Mesodermal cell (in vitro differentiated cells): ENCODE results near the gene NEDD4L.
"Not testable (repeated sequence)": the region's sequence is repeated elsewhere in the genome, so short reads cannot be mapped to it uniquely, and the experiment has no call there.

ENCODE experiments used
- H3K27ac ChIP-seq: 2 replicates; pipeline ENCODE4 v1.7.0; 2013; ENCODE audit warnings: mild to moderate bottlenecking, low read depth, low read length, moderate library complexity; ENCODE audit not compliant: severe bottlenecking
- H3K36me3 ChIP-seq: 2 replicates; pipeline ENCODE4 v1.7.1; 2013; ENCODE audit warnings: mild to moderate bottlenecking, low read length, moderate library complexity; ENCODE audit not compliant: control insufficient read depth, insufficient read depth
- H3K4me1 ChIP-seq: one replicate; pipeline ENCODE4 v1.7.1; 2013; ENCODE audit warnings: mild to moderate bottlenecking, low read length; ENCODE audit not compliant: insufficient read depth, control insufficient read depth, poor library complexity, severe bottlenecking
- H3K4me3 ChIP-seq: 2 replicates; pipeline ENCODE4 v1.7.0; 2013; ENCODE audit warnings: low read length, control low read depth, mild to moderate bottlenecking; ENCODE audit not compliant: insufficient read depth, poor library complexity, severe bottlenecking; ENCODE audit errors: extremely low read depth
- H3K9me3 ChIP-seq: 2 replicates; pipeline ENCODE4 v1.7.1; 2013; ENCODE audit warnings: mild to moderate bottlenecking, low read length, moderate library complexity; ENCODE audit not compliant: control insufficient read depth
- WGBS, 2 experiments: methylation state at CpG; one replicate each; pipeline ENCODE4 v1.1.5; 2013; ENCODE audit warnings: missing lambda C conversion rate in 2 of 2; ENCODE audit not compliant: insufficient coverage in 2 of 2; 5-methylcytosine and 5-hydroxymethylcytosine counted together

Gene NEDD4L

DNA sequence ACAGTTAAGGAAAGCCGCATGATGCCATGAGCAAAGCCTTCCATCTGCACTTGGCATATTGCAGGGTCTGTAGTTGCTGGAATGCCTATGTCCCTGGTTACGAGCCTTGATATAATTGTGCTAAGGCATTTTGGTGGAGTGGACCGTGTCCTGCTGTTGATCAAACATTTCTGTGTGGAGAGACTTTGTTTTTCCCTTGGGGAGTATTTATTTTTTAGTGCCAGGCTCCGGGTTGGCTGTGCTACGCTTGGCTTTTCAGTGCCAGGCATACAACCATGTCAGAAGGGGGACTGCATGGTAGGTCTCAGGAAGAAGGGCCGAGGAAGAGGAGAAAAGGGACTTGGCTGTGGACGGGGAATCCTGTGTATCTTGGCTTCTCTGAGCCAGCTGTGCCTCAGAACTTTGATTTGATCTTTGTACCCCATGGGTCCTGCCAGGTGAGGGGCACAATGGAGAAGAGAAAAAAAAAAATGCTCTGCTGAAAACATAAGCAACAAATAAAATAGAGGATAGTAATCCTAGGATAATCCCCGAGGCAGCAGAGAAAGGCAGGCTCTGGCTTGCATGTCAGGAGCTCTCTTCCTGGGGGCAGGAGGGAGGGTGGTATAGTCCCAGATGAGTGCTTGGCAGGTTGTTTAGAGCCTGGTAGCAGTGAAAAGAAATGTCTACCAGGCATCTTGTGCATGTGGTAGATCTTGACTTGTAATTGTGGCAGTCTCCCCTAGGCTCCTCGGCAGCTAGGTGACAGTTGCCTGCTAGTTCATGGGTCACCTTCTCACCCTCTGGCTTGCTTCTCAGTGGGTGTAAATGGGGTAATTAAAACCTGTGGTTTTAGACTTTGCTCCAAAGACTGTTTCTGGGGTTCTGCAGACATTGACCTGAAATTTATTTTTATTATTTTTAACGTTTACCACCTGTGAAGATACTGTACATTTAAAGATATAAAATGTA lies 233.0 kb downstream of the NEDD4L start:
- 90 to 93% methylated on average over 7 to 8 of the region's 10 CpGs for WGBS, 2 experiments
- no peaks in the 10 kb centered on the region for H3K36me3 ChIP-seq

DNA sequence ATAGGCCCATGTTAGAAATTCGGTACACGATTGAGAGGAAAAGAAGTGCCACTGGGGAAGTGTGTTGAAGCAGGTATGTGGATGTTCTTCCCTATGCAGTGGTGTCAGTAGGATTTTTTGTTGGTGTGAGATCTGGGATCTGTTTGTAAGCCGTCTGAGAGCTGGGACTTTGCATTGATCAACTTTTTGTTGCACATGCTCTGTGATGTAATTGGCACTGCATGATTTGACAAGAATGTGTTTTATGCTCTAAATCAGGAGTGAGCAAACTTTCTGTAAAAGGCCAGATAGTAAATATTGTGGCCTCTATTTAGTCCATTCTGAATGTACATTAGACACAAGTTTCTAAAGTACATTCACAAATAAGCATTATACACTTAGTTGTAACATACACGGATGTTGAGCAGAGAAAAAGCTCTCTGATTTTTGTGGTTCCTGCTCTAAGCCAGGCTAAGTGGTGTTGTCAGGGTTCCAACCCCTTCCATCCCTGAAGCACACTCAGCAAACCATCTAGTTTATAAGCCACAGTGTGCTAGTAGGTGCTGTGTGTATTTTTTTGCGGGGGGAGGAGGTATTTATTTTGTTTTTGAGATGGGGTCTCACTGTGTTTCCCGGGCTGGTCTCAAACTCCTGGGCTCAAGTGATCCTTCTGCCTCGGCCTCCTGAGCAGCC lies 235.6 kb downstream of the NEDD4L start:
- no peak overlapping the region for H3K4me3 ChIP-seq
- no peaks in the 10 kb centered on the region for H3K9me3 ChIP-seq
- H3K4me1 ChIP-seq = no peaks in the 10 kb centered on the region
- H3K27ac ChIP-seq = no peak overlapping the region
- H3K36me3 ChIP-seq = no peaks in the 10 kb centered on the region
- WGBS, 2 experiments = 85 to 94% methylated on average over 5 to 6 of the region's 7 CpGs

More for the DNA sequence above, 233.0 kb downstream of the NEDD4L start:
- Histone ChIP-seq H3K4me3 (no peak overlapping the region), H3K27ac (no peak overlapping the region), H3K9me3 (no peaks in the 10 kb centered on the region), H3K4me1 (no peaks in the 10 kb centered on the region)

DNA sequence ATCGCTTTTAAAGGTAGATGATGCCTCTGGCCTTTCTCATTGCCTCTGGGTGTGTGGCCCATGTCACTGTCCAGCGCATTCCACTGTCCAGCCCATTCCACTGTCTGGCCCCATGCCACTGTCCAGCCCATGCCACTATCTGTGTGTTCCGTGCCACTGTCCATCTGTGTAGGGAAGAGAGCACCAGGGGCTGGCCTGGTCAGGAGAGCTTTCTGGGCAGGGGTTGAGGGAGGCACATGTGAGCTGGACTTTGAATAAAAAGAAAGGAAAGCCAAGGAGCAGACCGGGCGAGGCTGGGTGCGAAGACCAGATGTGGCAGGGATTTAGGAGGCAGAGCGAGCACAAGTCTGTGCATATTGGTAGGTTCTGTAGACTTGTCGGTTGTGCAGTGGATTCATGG lies 236.2 kb downstream of the NEDD4L start:
- WGBS, 2 experiments = 95 to 96% methylated on average over 7 to 8 of the region's 8 CpGs
- H3K9me3 ChIP-seq = no peaks in the 10 kb centered on the region
- no peak overlapping the region for H3K27ac ChIP-seq
- no peak overlapping the region for H3K4me3 ChIP-seq
- no peaks in the 10 kb centered on the region for H3K36me3 ChIP-seq
- no peaks in the 10 kb centered on the region for H3K4me1 ChIP-seq

DNA sequence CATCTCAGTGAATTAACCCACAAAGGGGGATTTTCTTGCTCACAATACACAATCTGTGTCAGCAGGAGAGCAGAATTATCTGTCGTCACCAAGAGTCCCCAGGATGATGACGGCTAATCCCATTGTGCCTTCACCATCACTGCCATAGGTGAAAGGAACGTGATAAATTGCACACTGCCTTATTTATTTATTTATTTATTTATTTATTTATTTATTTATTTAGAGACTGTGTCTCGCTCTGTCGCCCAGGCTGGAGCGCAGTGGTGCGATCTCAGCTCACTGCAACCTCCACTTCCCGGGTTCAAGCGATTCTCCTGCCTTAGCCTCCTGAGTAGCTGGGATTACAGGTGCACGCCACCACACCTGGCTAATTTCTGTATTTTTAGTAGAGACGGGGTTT lies 238.8 kb downstream of the NEDD4L start:
- not testable (repeated sequence) for H3K4me3 ChIP-seq, H3K36me3 ChIP-seq, H3K9me3 ChIP-seq, H3K4me1 ChIP-seq, H3K27ac ChIP-seq
- 100% methylated on average over 1 to 2 of the region's 11 CpGs for WGBS, 2 experiments

DNA sequence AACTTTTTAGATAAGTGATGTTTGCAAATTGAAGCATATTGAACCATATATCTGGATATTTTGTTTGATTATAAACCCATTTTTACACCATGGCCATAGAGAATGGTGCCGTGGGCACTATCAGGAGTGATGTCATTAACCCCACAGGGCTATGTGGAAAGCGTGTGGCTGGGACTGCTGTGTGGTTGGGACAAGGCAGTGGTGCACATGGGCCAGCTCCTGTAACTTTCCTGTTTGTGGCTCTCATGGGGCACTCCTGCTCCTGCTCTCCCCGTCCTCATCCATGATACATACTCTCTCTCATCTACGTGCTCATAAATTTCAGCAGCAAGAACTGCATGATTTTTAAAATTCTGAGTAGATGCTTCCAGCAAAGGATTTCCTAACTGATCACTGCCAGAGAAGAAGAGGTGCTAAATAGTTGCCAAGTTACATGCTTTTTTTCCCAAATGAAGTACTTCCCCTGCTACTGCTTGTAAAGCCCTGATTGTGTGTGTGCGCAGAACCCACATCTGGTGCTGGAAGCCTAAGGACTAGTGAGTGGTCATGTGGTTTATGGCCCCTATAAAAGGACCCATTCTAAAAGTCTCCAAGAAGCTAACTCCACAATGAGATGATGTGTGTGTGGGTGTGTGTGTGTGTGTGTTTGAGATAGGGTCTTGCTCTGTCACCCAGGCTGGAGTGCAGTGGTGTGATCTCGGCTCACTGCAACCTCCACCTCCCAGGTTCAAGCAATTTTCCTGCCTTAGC lies 240.8 kb downstream of the NEDD4L start:
- Histone ChIP-seq H3K4me1 (peaks cover 18% of the 10 kb centered on the region), H3K4me3 (no peak overlapping the region), H3K27ac (no peak overlapping the region), H3K36me3 (no peaks in the 10 kb centered on the region), H3K9me3 (no peaks in the 10 kb centered on the region)
- 88 to 94% methylated on average over 3 to 4 of the region's 6 CpGs for WGBS, 2 experiments

DNA sequence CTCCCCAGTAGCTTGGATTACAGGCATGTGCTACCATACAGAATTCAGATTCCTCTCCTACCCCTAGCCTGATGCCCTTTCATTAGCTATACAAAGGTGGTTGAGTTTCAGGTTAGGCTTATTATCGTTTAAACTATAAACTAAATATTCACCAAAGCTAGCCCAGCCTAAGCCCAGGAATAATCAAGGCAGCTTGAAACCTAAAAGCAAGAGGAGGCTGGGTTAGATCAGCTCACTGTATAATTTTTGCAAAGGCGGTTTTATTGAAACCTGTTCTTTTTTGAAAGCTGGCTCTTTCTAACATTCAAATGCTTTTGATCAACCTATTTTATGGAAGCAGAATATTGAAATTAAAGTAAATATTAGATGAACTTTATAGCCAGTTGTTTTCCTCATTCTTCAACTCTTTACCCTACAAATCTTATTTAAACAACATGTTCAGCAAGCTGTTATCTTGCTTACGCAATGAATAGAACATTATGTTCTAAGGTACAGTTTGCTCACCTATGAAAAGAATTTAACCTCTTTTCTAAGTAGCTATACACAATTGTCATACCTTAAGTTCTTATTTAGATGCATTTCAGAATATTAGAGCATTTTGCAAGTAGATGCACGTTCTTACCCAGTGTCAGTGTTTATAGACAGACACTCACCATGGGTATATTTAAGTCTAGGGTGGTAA lies 241.6 kb downstream of the NEDD4L start:
- Histone ChIP-seq H3K4me3 (no peak overlapping the region), H3K9me3 (no peaks in the 10 kb centered on the region), H3K36me3 (no peaks in the 10 kb centered on the region), H3K27ac (no peak overlapping the region), H3K4me1 (peaks cover 25% of the 10 kb centered on the region)
- WGBS, 2 experiments = no CpG with 5 or more reads among the region's 4 CpGs

DNA sequence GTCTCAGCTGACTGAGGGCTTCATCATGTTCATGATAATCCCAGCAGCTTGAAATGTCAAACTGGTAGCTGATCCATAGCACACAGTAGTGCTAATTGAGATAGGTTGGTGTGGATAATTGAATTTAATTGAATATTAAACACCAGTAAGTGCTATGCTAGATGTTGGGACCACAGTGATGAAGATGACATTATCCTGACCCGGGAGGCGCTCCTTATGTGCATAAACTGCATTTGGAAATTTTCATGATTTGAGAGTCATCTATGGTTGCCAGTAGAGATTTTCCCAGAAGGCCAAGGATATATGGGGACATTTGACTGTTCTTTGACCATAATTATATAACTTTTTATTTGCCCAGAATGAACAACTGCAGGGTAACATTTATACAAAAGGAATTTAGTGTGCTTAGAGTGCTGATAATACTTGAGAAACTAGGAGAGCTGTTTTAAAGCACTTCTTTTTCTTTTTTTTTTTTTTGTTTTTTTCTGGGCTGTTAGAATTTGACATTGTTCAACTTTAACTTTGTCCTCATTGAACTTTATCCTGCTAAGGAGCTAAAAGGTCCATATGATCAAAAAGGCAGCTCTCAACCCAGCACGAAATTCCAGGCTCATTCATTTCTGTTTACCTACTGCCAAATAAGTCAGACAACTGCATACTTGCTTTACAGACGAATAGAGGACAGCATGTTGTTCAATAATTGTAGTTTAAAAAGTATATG lies 242.8 kb downstream of the NEDD4L start:
- Histone ChIP-seq H3K4me1 (peaks cover 25% of the 10 kb centered on the region), H3K27ac (no peak overlapping the region), H3K4me3 (no peak overlapping the region), H3K9me3 (no peaks in the 10 kb centered on the region), H3K36me3 (no peaks in the 10 kb centered on the region)
- 100% methylated on average over 2 of the region's 4 CpGs; no CpG with 5 or more reads in 1 of the 2 experiments for WGBS, 2 experiments

DNA sequence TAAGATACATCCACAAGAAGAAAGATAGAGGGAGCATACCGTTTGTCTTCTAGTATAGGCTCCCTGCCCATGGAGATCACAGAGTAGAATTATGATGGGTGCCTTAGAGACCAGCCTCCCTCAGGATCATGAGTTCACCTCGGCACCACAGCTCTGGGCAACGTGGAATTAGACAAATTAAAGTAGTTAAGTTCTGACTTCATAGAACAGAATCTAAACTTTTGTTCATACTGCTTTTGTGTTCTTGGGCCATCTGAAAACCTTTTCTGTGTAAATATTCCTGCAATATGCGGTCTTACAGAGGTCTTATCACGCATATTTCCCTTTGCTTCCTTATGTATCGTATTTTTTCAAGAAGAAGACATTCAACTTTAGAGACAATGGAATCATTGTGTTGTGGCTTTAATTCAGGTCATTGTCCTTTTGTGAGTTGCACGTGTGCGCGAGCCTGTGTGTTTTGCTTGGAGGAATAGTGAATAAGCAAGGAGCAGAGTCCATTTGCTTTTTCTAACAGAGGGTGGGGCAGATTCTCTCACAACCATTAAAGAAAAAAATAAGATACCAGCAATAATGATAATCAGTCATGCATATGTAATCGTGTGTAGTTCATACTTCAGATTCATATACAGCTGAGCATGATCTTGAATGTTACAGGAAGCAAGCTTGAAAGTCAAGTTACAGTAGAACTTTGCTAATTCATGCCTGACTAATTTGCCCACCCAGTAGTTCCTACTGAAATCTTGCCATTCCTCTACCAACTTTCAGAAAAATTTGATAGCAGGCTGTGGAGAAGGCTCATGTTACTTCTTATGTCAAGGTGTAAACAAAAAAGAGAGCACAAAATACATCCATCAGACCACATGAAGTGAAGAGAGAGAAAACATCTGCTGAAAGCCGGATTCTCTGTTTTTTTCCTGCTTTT lies 243.6 kb downstream of the NEDD4L start:
- H3K9me3 ChIP-seq = no peaks in the 10 kb centered on the region
- 87 to 93% methylated on average over 3 to 8 of the region's 11 CpGs for WGBS, 2 experiments
- H3K36me3 ChIP-seq = no peaks in the 10 kb centered on the region
- no peak overlapping the region for H3K27ac ChIP-seq
- no peak overlapping the region for H3K4me3 ChIP-seq
- peaks cover 25% of the 10 kb centered on the region for H3K4me1 ChIP-seq
